ENCODE data around the gene SLC44A2.

SLC44A2 gene

GRCh38 chr19:10651851-10652250 is 26.5 kb downstream of the SLC44A2 start:
- WGBS, 2 donors (ENCODE audit: extremely low coverage in 2 of 2, insufficient read length in 2 of 2, insufficient replicate concordance in 1 of 2) = no CpG with 5 or more reads among the region's 4 CpGs
- Histone ChIP-seq H2AK5ac (ENCODE audit: low read depth, low read length) (no peak overlapping the region), H3K9ac (ENCODE audit: low read depth, low read length, poor library complexity) (no peak overlapping the region), H3K4me1 (ENCODE audit: control insufficient read depth in 2 of 2, insufficient read depth in 1 of 2, low read depth in 1 of 2, low read length in 2 of 2) (peaks cover 2 to 9% of the 10 kb centered on the region in 2 donors), H3K18ac (ENCODE audit: low read length) (no peak overlapping the region), H3K4ac (ENCODE audit: low read length) (no peak overlapping the region), H4K8ac (ENCODE audit: low read depth, low read length) (no peak overlapping the region), H2BK120ac (ENCODE audit: low read depth, low read length) (no peak overlapping the region), H3K27ac (replicated peaks; ENCODE audit: low read length) (no peak overlapping the region), H3K4me3 (ENCODE audit: low read length in 2 of 2) (no peak overlapping the region), H3K14ac (ENCODE audit: low read length) (no peak overlapping the region), H2BK5ac (ENCODE audit: low read length) (no peak overlapping the region), H4K91ac (ENCODE audit: low read depth, low read length, poor library complexity) (no peak overlapping the region), H3K9me3 (replicated peaks in 1 of 2; ENCODE audit: control insufficient read depth in 2 of 2, insufficient read depth in 1 of 2, low read depth in 1 of 2, low read length in 2 of 2) (no peaks in the 10 kb centered on the region), H2BK12ac (ENCODE audit: low read length) (no peak overlapping the region), H3K36me3 (replicated peaks in 1 of 2; ENCODE audit: control insufficient read depth in 2 of 2, insufficient read depth in 2 of 2, low read length in 2 of 2) (peaks cover under 1 to 27% of the 10 kb centered on the region in 2 donors), H3K79me1 (ENCODE audit: low read depth, low read length) (no peaks in the 10 kb centered on the region), H3K23ac (ENCODE audit: low read depth, low read length, poor library complexity) (no peak overlapping the region), H3K4me2 (ENCODE audit: insufficient read depth, low read length, poor library complexity, severe bottlenecking) (no peak overlapping the region), H2BK15ac (ENCODE audit: low read length) (no peak overlapping the region), H2AFZ (ENCODE audit: low read length) (no peak overlapping the region), H3K27me3 (ENCODE audit: control insufficient read depth in 3 of 3, insufficient read depth in 3 of 3, low read depth in 1 of 3, low read length in 3 of 3) (no peaks in the 10 kb centered on the region)
- DNase-seq (ENCODE audit: low spot score) = no peak

DNA sequence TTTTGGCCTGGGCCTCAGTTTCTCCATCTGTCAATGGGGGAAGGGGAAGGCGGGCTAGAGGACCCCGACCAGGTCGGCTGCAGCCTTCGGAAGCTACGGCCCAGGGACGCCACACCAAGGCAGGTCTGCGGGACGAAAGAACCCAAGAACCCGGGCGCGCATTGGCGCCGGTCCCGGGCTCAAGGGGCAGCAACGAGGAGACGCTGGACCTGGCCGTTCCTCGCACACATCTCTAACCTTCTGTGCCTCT is 28.1 kb downstream of the SLC44A2 start:
- H2BK120ac ChIP-seq (ENCODE audit: low read depth, low read length) = peak overlapping the region; percentile 84
- H3K36me3 ChIP-seq (replicated peaks in 1 of 2; ENCODE audit: control insufficient read depth in 2 of 2, insufficient read depth in 2 of 2, low read length in 2 of 2) = peaks cover 3 to 43% of the 10 kb centered on the region in 2 donors
- peak overlapping the region; percentile 97 for H3K9ac ChIP-seq (ENCODE audit: low read depth, low read length, poor library complexity)
- H3K4me2 ChIP-seq (ENCODE audit: insufficient read depth, low read length, poor library complexity, severe bottlenecking) = peak overlapping the region; percentile 83
- H3K14ac ChIP-seq (ENCODE audit: low read length) = peak overlapping the region; percentile 48
- H3K79me1 ChIP-seq (ENCODE audit: low read depth, low read length) = no peaks in the 10 kb centered on the region
- no CpG with 5 or more reads among the region's 18 CpGs for WGBS, 2 donors (ENCODE audit: extremely low coverage in 2 of 2, insufficient read length in 2 of 2, insufficient replicate concordance in 1 of 2)
- no peak overlapping the region for H4K8ac ChIP-seq (ENCODE audit: low read depth, low read length)
- H4K91ac ChIP-seq (ENCODE audit: low read depth, low read length, poor library complexity) = peak overlapping the region; percentile 34
- peak overlapping the region; percentile 99 for H2AK5ac ChIP-seq (ENCODE audit: low read depth, low read length)
- H3K23ac ChIP-seq (ENCODE audit: low read depth, low read length, poor library complexity) = peak overlapping the region; percentile 94
- peaks cover 2 to 9% of the 10 kb centered on the region in 2 donors for H3K4me1 ChIP-seq (ENCODE audit: control insufficient read depth in 2 of 2, insufficient read depth in 1 of 2, low read depth in 1 of 2, low read length in 2 of 2)
- H2BK12ac ChIP-seq (ENCODE audit: low read length) = peak overlapping the region; percentile 23
- H3K4me3 ChIP-seq (ENCODE audit: low read length in 2 of 2) = peak overlapping the region; percentile 92 to 93
- H3K9me3 ChIP-seq (replicated peaks in 1 of 2; ENCODE audit: control insufficient read depth in 2 of 2, insufficient read depth in 1 of 2, low read depth in 1 of 2, low read length in 2 of 2) = no peaks in the 10 kb centered on the region
- H3K4ac ChIP-seq (ENCODE audit: low read length) = peak overlapping the region; percentile 87
- DNase-seq (ENCODE audit: low spot score) = no peak
- peak overlapping the region; percentile 85 for H2AFZ ChIP-seq (ENCODE audit: low read length)
- peak overlapping the region; percentile 85 for H2BK5ac ChIP-seq (ENCODE audit: low read length)
- peak overlapping the region; percentile 72 for H2BK15ac ChIP-seq (ENCODE audit: low read length)
- H3K18ac ChIP-seq (ENCODE audit: low read length) = peak overlapping the region; percentile 92
- H3K27me3 ChIP-seq (ENCODE audit: control insufficient read depth in 3 of 3, insufficient read depth in 3 of 3, low read depth in 1 of 3, low read length in 3 of 3) = no peaks in the 10 kb centered on the region
- H3K27ac ChIP-seq (replicated peaks; ENCODE audit: low read length) = peak overlapping the region; percentile 73

GRCh38 chr19:10653732-10654609 is 28.6 kb downstream of the SLC44A2 start, which contains the start of gene ILF3:
Gene ILF3 (plus strand): TSS chr19:10654346. CDS start chr19:10670606, 16,260 bp downstream.
- peak within 1 kb of the TSS; percentile 89 for H2BK120ac ChIP-seq (ENCODE audit: low read depth, low read length)
- peaks cover 2 to 7% of the 10 kb centered on the region in 2 donors for H3K4me1 ChIP-seq (ENCODE audit: control insufficient read depth in 2 of 2, insufficient read depth in 1 of 2, low read depth in 1 of 2, low read length in 2 of 2)
- peak within 1 kb of the TSS; percentile 83 for H3K4me2 ChIP-seq (ENCODE audit: insufficient read depth, low read length, poor library complexity, severe bottlenecking)
- H3K36me3 ChIP-seq (replicated peaks in 1 of 2; ENCODE audit: control insufficient read depth in 2 of 2, insufficient read depth in 2 of 2, low read length in 2 of 2) = peaks cover 3 to 48% of the 10 kb centered on the region in 2 donors
- peak within 1 kb of the TSS; percentile 93 to 95 for H3K4me3 ChIP-seq (ENCODE audit: low read length in 2 of 2)
- H4K8ac ChIP-seq (ENCODE audit: low read depth, low read length) = peak within 1 kb of the TSS; percentile 97
- H3K14ac ChIP-seq (ENCODE audit: low read length) = peak within 1 kb of the TSS; percentile 97
- peak within 1 kb of the TSS; percentile 100 for H3K23ac ChIP-seq (ENCODE audit: low read depth, low read length, poor library complexity)
- peak within 1 kb of the TSS; percentile 100 for H3K18ac ChIP-seq (ENCODE audit: low read length)
- peak within 1 kb of the TSS; percentile 93 for H3K27ac ChIP-seq (replicated peaks; ENCODE audit: low read length)
- peak within 1 kb of the TSS; percentile 99 for H3K4ac ChIP-seq (ENCODE audit: low read length)
- no CpG with 5 or more reads among the region's 91 CpGs for WGBS, 2 donors (ENCODE audit: extremely low coverage in 2 of 2, insufficient read length in 2 of 2, insufficient replicate concordance in 1 of 2)
- peak within 1 kb of the TSS; percentile 85 for H2AFZ ChIP-seq (ENCODE audit: low read length)
- H2BK15ac ChIP-seq (ENCODE audit: low read length) = peak within 1 kb of the TSS; percentile 72
- DNase-seq (ENCODE audit: low spot score) = peak; percentile 100
- no peaks in the 10 kb centered on the region for H3K9me3 ChIP-seq (replicated peaks in 1 of 2; ENCODE audit: control insufficient read depth in 2 of 2, insufficient read depth in 1 of 2, low read depth in 1 of 2, low read length in 2 of 2)
- no peaks in the 10 kb centered on the region for H3K79me1 ChIP-seq (ENCODE audit: low read depth, low read length)
- peak within 1 kb of the TSS; percentile 98 for H2BK5ac ChIP-seq (ENCODE audit: low read length)
- no peaks in the 10 kb centered on the region for H3K27me3 ChIP-seq (ENCODE audit: control insufficient read depth in 3 of 3, insufficient read depth in 3 of 3, low read depth in 1 of 3, low read length in 3 of 3)
- H4K91ac ChIP-seq (ENCODE audit: low read depth, low read length, poor library complexity) = peak within 1 kb of the TSS; percentile 96
- H2BK12ac ChIP-seq (ENCODE audit: low read length) = peak within 1 kb of the TSS; percentile 23
- peak within 1 kb of the TSS; percentile 99 for H3K9ac ChIP-seq (ENCODE audit: low read depth, low read length, poor library complexity)
- H2AK5ac ChIP-seq (ENCODE audit: low read depth, low read length) = peak within 1 kb of the TSS; percentile 100

Data from neuronal stem cell (in vitro differentiated cells).